AG04449 (cell line): Measurements from ENCODE around the gene C7orf57.
"Not testable (repeated sequence)": the region's sequence is repeated elsewhere in the genome, so short reads cannot be mapped to it uniquely, and the experiment has no call there.

Source experiments
- CTCF ChIA-PET: fragments of 350-600 bp; formaldehyde crosslinking; extraction: SDS; loops from one replicate; lab custom pipeline; 2021; ENCODE audit warnings: antibody characterized with exemption; lab: Yijun Ruan, JAX
- POLR2A ChIA-PET: fragments of 400-600, 350-600 bp; formaldehyde crosslinking; extraction: SDS; loops from one replicate; lab custom pipeline; 2020; ENCODE audit warnings: antibody characterized with exemption, inconsistent platforms; lab: Yijun Ruan, JAX
- DNase-seq: peaks from one replicate; pipeline ENCODE4 v3.0.0-alpha.2; 2010; ENCODE audit warnings: low read depth, low spot score
- H3K4me3 ChIP-seq: 2 replicates; pipeline ENCODE4 v1.5.1; 2011; ENCODE audit warnings: low read depth, mild to moderate bottlenecking, control low read depth, low read length
- TF ChIP-seq, protein P1 (sequence below): IDR thresholded peaks from one replicate; pipeline ENCODE4 v1.5.1; 2011; ENCODE audit warnings: mild to moderate bottlenecking, moderate library complexity, low read length, control low read depth, inconsistent platforms; ENCODE audit not compliant: insufficient read depth; ENCODE audit errors: missing control alignments

The C7orf57 gene

DNA sequence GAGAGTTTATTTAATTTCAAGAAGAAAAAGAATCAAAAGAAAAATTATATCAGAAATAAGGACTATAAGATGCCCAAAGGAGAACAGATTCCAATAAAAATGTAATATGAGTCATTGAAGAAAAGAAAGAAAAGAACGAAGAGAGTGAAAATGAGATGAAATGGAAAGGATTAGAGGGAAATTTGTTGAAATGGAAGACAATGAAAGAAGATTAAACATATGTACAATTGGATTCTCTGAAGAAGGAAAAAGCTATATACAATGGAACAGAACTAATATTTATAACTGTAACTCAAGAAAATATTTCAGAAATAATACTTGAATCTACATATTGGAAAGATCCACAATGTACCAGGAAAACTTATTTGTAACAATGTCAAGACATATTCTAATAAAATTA is 28.6 kb downstream of the C7orf57 start:
- H3K4me3 ChIP-seq: no peak overlapping the region
- ChIA-PET POLR2A (no interaction called here), CTCF (no interaction called here)
- DNase-seq: no peak
- TF ChIP-seq, protein P1, sequence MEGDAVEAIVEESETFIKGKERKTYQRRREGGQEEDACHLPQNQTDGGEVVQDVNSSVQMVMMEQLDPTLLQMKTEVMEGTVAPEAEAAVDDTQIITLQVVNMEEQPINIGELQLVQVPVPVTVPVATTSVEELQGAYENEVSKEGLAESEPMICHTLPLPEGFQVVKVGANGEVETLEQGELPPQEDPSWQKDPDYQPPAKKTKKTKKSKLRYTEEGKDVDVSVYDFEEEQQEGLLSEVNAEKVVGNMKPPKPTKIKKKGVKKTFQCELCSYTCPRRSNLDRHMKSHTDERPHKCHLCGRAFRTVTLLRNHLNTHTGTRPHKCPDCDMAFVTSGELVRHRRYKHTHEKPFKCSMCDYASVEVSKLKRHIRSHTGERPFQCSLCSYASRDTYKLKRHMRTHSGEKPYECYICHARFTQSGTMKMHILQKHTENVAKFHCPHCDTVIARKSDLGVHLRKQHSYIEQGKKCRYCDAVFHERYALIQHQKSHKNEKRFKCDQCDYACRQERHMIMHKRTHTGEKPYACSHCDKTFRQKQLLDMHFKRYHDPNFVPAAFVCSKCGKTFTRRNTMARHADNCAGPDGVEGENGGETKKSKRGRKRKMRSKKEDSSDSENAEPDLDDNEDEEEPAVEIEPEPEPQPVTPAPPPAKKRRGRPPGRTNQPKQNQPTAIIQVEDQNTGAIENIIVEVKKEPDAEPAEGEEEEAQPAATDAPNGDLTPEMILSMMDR: no peak

DNA sequence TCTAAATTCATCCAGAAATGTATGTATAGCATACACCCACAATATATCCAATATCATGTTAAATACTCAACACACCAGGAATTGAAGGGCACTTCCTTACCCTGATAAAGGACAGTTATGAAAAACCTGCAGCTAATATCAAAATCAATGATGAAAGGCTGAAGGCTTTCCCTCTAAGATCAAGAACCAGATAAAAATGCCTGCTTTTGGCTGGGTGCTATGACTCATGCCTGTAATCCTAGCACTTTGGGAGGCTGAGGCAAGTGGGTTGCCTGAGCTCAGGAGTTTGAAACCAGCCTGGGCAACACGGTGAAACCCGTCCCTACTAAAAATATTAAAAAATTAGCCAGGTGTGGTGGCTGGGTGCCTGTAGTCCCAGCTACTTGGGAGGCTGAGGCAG is 32.1 kb downstream of the C7orf57 start:
- H3K4me3 ChIP-seq: no peak overlapping the region
- ChIA-PET POLR2A (no interaction called here), CTCF (no interaction called here)
- TF ChIP-seq, protein P1: no peak
- no peak for DNase-seq

DNA sequence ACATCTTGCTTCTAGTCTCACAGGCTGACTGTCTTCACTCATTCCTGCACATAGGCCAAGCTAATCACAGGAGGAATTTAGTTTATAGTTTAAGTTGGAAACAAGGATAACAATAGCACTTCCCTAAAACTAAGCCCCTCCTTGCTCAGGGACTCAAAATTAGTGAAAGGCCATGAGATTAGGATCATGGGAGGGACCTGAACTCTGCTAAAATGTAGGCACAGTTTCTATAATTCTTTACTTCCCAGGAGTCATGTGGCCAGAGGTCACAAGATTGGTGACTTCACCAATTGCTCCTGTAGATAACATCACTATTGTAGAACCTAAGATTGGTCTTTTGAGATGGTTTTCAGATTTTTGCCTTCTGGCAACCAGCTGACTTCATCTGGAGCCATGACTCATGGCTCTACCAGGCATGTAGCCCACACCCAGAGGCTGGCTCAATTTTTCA is 38.9 kb downstream of the C7orf57 start:
- no peak overlapping the region for H3K4me3 ChIP-seq
- TF ChIP-seq, protein P1: no peak
- POLR2A ChIA-PET: no interaction called here

DNA sequence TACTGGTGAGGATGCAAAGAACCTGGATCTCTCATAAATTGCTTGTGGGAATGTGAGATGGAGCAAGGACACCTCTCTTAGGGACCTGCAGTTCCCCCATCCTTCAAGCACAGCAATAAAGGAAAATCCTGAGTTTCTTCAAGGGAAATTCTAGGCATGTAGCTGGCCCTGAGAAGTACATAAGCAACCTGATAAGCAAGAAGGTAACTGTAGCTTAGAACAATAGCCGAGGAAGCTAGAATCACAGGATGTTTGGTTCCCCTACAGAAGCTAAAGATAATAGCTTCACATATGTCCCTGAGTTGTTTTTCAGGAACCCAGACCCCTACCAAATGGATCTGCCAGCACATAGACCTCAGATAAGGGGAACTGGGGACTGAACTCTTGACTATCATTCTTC is 42.1 kb downstream of the C7orf57 start:
- no peak for DNase-seq
- POLR2A ChIA-PET: no interaction called here
- H3K4me3 ChIP-seq: no peak overlapping the region
- CTCF ChIA-PET: no interaction called here
- TF ChIP-seq, protein P1: no peak

More for the DNA sequence above, 38.9 kb downstream of the C7orf57 start:
- no peak for DNase-seq
- CTCF ChIA-PET: no interaction called here

DNA sequence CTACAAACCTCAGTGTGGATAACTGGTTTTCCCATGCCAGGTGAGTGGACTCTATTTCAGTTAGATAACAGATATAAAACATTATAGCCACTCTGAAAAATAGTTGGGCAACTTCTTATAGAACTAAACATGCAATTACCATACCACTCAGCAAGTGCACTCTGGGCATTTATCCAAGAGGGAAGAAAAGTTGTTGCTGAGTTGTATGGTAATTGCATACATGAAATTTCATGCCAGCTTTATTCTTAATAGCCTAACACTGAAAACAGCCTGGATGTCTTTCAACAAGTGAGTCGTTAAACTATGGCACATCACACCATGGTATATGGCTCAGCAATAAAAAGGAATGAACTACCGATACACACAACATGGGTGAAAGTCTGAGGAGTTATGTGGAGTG is 43.1 kb downstream of the C7orf57 start:
- DNase-seq: no peak
- POLR2A ChIA-PET: no interaction called here
- TF ChIP-seq, protein P1: no peak
- no peak overlapping the region for H3K4me3 ChIP-seq
- CTCF ChIA-PET: interaction anchor here (0.7 to 1.0 kb wide), 2 partner anchors 16 to 87 kb away, joined by 3 read pairs; no protein-coding TSS in a partner anchor

DNA sequence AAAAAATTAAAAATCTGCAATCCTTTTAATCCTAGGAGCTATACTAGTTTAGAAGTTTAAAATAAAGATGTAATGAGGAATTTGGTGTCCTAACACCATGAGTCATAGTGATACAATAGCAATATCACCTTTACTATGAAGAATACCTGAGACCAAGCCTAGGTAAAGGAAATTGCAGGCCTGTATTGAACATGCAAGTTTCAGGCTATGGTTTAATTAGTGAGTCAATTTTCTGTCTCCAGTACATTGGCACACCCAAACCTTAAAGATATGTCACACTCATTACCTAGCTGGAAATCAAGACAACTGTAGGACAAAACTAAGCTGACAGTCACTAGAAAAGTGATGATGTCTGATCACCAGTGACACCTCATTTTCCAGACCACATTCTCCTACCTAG is 47.0 kb downstream of the C7orf57 start:
- CTCF ChIA-PET: interaction anchor here (1.1 to 4.0 kb wide), 4 partner anchors 27 to 111 kb away, joined by 3 to 16 read pairs (median 4); no protein-coding TSS in a partner anchor
- POLR2A ChIA-PET, DNase-seq: not testable (repeated sequence)

More for the DNA sequence above, 47.0 kb downstream of the C7orf57 start:
- not testable (repeated sequence) for H3K4me3 ChIP-seq
